ENCODE measurements around the gene SIK1. TPM values are rescaled to one million over a fixed set of nuclear protein-coding genes. Genes with fewer than 3 reads are reported as not detected.
A peak's percentile ranks its signal among the peaks of the same experiment; 100 is the strongest.

The SIK1 gene
- total RNA-seq, 1 experiment from 2014 or later = 5.7 TPM

DNA sequence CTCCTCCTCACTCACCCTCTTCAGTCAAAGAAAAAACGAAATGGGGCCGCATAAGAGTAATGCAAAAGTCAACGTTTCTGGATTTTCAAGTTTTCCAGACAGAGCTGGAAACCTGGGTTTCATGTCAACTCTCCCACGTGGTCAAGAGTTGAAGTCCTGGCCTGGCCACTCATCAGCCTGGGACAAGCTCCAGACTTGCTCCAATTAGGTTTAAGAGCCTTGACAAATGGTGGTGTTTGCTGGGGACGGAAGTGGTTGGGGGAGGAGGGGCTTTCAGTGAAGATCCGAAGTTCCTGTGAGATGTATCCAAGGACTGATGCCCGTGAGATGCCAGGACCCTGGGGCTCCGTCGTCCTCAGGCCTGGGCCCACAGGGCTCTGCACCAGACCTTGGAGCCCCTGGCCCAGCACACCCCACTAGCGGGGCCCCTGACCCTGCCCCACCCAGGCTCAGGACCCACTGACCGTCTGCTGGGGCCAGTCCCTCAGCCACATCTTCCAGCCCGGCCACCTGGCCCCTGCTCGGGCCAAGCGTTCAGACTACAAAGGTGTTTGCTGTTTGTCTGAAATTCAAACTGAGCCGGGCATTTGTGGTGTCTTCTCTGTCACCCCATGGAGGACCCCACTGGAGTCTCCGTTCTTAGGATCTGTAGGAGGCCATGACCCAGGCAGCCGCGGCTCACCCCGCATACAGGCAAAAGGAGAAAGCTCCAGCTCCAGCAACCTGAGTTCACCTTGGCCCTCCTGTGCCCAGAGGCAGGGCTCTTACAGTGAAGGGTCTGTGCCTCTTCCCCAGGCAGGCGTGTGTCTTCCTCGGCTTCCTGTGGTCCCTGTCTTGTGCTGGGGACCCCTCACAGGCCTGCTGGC, 53.3 kb downstream of the SIK1 start:
- Histone ChIP-seq H2BK15ac (ENCODE audit: low read depth, low read length) (no peak overlapping the region), H3K14ac (ENCODE audit: insufficient read depth, low read length) (no peak overlapping the region), H3T11ph (ENCODE audit: low read length) (no peak overlapping the region), H3K27ac (ENCODE audit: insufficient read length, low read depth, low read length) (no peak overlapping the region), H2AK5ac (ENCODE audit: insufficient read length, low read length) (no peak overlapping the region), H3K4me1 (ENCODE audit: insufficient read depth, low read length) (peaks cover 4% of the 10 kb centered on the region; the same call in 1 of the 2 replicates), H3K4me2 (ENCODE audit: insufficient read depth, insufficient read length, low read length) (no peak overlapping the region), H4K8ac (replicated peaks; ENCODE audit: insufficient read length, low read depth, low read length) (no peak overlapping the region), H2BK5ac (ENCODE audit: insufficient read length, low read length) (no peak overlapping the region), H2BK20ac (ENCODE audit: low read depth, low read length, poor library complexity, severe bottlenecking) (no peak overlapping the region), H3K4ac (ENCODE audit: low read depth, low read length) (no peak overlapping the region), H3K79me1 (ENCODE audit: insufficient read depth, low read depth, low read length, poor library complexity, severe bottlenecking) (no peaks in the 10 kb centered on the region), H3K56ac (ENCODE audit: insufficient read length, low read depth, low read length) (no peak overlapping the region), H4K20me1 (ENCODE audit: control insufficient read depth, insufficient read depth, insufficient read length) (no peaks in the 10 kb centered on the region), H4K5ac (ENCODE audit: insufficient read length, low read depth, low read length) (no peak overlapping the region), H2AFZ (ENCODE audit: low read length) (no peak overlapping the region), H3K79me2 (ENCODE audit: insufficient read depth, low read length) (no peaks in the 10 kb centered on the region), H2BK12ac (ENCODE audit: insufficient read length, low read depth, low read length) (no peak overlapping the region), H3K23ac (ENCODE audit: insufficient read length, low read depth, low read length) (no peak overlapping the region), H2BK120ac (ENCODE audit: low read depth, low read length, poor library complexity, severe bottlenecking) (no peak overlapping the region), H3K18ac (ENCODE audit: insufficient read length, low read depth, low read length) (no peak overlapping the region), H3K23me2 (ENCODE audit: insufficient read length, low read depth, low read length, poor library complexity, severe bottlenecking) (no peaks in the 10 kb centered on the region), H3K27me3 (ENCODE audit: insufficient read depth, low read length) (no peaks in the 10 kb centered on the region), H3K9me3 (ENCODE audit: control insufficient read depth, low read depth, low read length) (no peaks in the 10 kb centered on the region), H3K9ac (ENCODE audit: extremely low read depth, insufficient read length, low read length) (no peak overlapping the region), H4K91ac (ENCODE audit: insufficient read length, low read depth, low read length) (no peak overlapping the region)
- no peak for TF ChIP-seq CTCF (conservative IDR thresholded peaks at IDR 0.05)
- no CpG with 5 or more reads among the region's 21 CpGs for WGBS (ENCODE audit: extremely low coverage, insufficient read length, low lambda C conversion rate)
- H3K27ac Mint-ChIP-seq = 0 out of 7 replicates have a peak overlapping the region, but pooled peaks of 1 of the 3 experiments have one; percentile 23
- peaks cover 25 to 32% of the 10 kb centered on the region in 2 experiments for H3K4me1 Mint-ChIP-seq
- peaks cover 0 to 3% of the 10 kb centered on the region in 2 experiments; a peak in 2 of 5 replicates for H3K9me3 Mint-ChIP-seq
- H3K36me3 Mint-ChIP-seq (ENCODE audit: insufficient read depth in 1 of 3, low read depth in 3 of 3) = no peaks in the 10 kb centered on the region
- no peak for DNase-seq
- H3K27me3 Mint-ChIP-seq (ENCODE audit: low read depth) = peaks cover 5% of the 10 kb centered on the region; the same call in 1 of the 2 replicates
- H3K4me3 Mint-ChIP-seq = no peak overlapping the region

All from H9 (cell line).